ENCODE measurements around the gene IL13RA1. TPM values are rescaled to one million over a fixed set of nuclear protein-coding genes. Genes with fewer than 3 reads are reported as not detected.
"Not testable (repeated sequence)": the region's sequence is repeated elsewhere in the genome, so short reads cannot be mapped to it uniquely, and the experiment has no call there.

Gene IL13RA1
- total RNA-seq, 1 experiment from 2014 or later = 41.6 TPM

DNA sequence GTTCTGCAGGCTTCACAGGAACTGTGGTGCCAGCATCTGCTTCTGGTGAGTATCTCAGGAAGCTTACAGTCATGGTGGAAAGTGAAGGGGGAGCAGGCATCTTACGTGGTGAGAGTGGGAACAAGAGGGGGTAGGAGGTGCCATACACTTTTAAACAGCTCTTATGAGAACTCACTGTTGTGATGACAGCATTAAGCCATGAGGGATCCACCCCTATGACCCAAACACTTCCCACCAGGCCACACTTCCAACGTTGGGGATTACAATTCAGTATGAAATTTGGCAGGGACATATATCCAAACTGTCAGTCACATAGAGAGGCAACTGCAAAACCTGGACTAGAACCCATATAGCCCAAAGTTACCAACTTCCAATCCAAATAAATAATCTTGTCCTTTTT is 53.1 kb downstream of the IL13RA1 start:
- DNase-seq = no peak
- Histone ChIP-seq H3K27me3 (no peaks in the 10 kb centered on the region), H3K4me1 (no peaks in the 10 kb centered on the region), H3K36me3 (no peaks in the 10 kb centered on the region), H3K4me3 (no peak overlapping the region), H3K9me3 (replicated peaks) (no peaks in the 10 kb centered on the region), H3K27ac (no peak overlapping the region)

DNA sequence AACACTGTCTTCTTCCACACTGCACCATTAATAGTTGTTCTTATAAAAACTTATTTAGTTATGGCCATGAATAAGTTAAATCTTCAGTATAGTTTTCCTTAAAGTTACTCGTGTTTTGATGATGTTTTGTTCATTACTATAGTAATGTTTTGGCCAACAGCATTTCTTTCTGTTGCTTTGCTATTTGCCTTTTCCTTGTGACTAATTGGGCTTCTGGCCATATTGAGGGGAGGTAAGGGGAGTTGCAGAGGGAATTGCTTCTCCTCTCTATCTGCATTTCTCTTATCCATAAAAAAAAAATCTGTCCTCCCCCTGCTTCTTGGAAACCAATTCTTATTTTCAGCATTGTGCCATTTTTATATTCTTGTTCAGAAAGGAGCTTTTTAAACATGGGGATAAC is 53.5 kb downstream of the IL13RA1 start:
- Histone ChIP-seq H3K4me1 (no peaks in the 10 kb centered on the region), H3K36me3 (no peaks in the 10 kb centered on the region), H3K27ac (no peak overlapping the region), H3K4me3 (no peak overlapping the region), H3K27me3 (no peaks in the 10 kb centered on the region), H3K9me3 (replicated peaks) (no peaks in the 10 kb centered on the region)
- DNase-seq = no peak

DNA sequence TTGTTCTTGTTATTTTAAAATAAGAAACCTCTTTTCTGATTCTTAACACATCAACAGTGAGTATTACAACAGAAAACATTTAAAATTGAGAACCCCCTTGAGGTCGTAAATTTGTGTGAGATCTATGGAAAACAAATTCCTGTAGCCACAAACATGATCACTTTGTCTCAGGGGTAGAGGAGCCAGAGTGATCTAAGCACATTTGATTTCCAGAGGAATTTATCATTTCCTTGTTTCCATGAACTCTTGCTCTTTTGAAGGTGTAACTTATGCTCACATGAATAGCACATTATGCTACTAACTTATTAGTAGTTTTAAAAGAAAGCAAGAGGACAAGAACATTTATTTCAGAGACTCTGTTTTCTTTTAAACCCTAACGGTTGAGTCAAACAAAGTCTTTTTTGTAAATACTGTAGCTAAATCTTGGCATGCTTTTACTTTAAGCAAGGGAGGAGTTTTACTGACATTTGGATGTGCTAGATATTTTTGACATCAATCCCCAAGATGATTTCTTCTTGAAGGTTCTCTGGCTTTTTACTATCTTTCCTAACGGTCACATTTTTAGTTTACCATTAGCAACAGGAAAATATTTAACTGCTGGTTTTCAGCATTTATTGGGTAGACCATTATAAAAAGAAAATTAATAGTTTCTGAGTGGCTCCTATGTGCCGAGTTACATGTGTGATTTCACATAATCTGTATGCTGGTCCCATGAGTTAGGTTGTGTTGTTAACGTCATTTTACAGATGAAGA is 68.3 kb downstream of the IL13RA1 start:
- no peaks in the 10 kb centered on the region for H3K9me3 ChIP-seq (replicated peaks)
- DNase-seq = no peak

DNA sequence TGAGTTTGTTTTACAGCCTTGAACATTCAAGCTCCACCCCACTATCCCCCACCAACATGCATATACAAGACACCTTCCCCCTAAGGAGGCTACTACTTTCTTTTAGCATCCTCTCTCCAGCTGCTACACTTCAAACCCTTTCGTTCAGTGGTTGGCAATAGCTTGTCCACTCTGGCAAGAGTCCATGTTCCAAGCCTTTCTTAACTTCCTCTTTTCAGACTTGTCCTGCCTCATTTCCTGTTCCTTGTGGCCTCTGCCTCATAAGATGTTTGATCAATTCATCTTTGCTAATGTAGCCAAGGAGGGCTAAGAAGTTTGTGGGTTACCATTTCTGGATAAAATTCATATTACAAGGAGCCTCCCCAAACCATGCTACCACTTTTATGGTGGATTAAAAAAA is 75.5 kb downstream of the IL13RA1 start:
- Histone ChIP-seq H3K9me3 (replicated peaks) (no peaks in the 10 kb centered on the region), H3K4me3 (no peak overlapping the region), H3K36me3 (no peaks in the 10 kb centered on the region), H3K4me1 (no peaks in the 10 kb centered on the region), H3K27me3 (no peaks in the 10 kb centered on the region), H3K27ac (no peak overlapping the region)
- DNase-seq = no peak

More for the DNA sequence above, 68.3 kb downstream of the IL13RA1 start:
- H3K36me3 ChIP-seq = no peaks in the 10 kb centered on the region
- no peak overlapping the region for H3K27ac ChIP-seq
- H3K4me3 ChIP-seq = no peak overlapping the region
- H3K27me3 ChIP-seq = no peaks in the 10 kb centered on the region
- H3K4me1 ChIP-seq = no peaks in the 10 kb centered on the region

DNA sequence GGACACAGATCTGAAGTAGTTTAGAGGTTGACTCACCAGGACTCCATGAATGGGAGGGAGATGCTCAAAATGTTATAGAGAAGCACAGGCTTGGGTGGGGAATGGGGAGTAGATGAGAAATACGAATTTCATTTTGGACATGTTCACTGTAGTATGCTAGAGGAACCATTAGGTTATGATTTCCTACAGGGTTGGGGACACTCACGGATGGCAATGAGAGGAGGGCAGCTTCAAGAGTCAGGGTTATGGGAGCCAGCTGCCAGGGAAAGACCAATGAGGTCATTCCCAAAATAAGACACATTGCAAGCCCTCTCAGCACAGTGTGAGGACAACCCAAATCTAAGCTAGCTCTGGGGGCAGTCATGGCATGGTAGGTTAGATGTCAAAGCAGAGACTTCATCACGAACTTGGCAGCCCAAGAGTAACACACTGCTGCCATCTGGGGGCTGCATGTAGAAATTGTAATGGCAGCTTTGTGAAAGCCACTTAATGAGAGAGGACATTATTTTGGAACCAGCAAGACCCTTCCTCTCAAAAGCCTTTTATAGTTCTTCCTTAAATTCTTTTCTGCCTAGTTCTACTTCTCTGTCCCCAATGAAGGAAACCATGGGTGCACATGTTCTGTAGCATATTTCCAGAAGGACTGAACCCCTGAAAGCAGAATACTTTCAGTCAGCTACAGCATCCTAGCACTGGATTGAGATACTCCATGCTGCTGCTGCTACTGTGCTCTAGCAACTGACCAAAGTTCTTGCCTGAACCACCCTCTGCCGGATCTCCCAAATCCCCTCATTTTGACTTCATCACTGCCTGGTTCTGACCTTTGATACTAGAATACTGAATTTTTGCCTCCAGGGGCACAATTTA is 80.0 kb downstream of the IL13RA1 start:
- Histone ChIP-seq H3K27ac (no peak overlapping the region), H3K4me1 (no peaks in the 10 kb centered on the region), H3K36me3 (no peaks in the 10 kb centered on the region), H3K27me3 (no peaks in the 10 kb centered on the region), H3K9me3 (replicated peaks) (no peaks in the 10 kb centered on the region), H3K4me3 (no peak overlapping the region)
- peak; percentile 44 to 75 for DNase-seq

DNA sequence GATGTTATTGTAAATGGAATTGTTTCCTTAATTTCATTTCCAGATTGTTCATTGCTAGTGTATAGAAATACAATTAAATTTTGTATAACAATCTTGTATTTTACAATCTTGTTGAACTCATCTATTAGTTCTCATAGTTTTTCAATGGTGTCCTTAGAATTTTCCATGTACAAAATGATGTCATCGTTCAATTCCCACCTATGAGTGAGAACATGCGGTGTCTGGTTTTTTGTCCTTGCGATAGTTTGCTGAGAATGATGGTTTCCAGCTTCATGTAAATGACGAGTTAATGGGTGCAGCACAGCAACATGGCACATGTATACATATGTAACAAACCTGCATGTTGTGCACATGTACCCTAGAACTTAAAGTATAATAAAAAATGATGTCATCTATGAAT is 89.9 kb downstream of the IL13RA1 start:
- not testable (repeated sequence) for H3K4me1 ChIP-seq; H3K27ac ChIP-seq; H3K4me3 ChIP-seq; DNase-seq; H3K9me3 ChIP-seq (replicated peaks); H3K27me3 ChIP-seq; H3K36me3 ChIP-seq

DNA sequence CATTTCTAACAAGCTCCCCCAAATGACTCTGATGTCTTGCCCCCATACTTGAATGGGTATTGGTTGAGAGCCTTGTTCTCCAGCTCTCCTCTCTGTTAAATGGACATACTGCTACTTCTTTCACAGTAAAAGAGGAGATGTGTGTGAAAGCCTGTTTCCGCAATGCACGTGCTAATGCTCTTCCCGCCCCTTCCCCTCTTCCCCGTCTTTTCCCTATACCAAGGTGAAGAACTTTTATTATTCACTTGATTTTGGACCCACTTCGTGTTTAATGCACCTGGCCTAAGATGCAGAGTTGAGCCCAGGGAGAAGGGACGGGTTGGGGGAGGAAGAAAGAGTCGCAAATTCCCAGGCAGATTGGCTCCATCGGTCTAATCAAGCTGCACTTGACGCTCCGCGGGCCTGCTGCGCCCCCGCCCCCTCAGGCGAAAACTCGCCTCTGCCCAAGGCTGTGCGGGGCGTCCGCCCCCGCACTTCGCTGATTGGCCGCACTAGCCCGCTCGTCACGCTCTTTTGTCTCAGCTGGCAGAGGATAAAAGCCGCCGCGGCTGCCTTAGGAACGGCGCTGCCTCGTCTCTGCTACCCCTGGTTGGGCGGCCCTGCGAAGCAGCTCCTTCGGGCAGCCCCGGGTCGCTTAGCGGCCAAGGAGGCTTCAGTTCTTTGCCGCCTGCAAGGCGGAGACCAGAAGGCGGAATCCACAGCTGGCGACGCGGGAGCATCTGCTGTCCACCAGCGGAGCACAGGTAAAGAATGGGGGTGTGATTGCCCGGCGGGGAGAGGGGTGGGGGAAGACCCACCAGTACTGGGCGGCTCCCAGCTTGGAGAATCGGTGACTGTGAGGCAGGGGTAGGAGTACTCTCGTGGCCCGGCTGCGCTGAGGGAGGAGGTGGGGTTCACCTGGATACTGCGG is 96.1 kb downstream of the IL13RA1 start, which contains the start of gene ZCCHC12:
Gene ZCCHC12, plus strand, starts transcription at position 562 of the 910 bp plus-strand sequence. CDS start 1,421 bp downstream, outside the sequence.
- H3K4me1 ChIP-seq = no peaks in the 10 kb centered on the region
- peak; percentile 72 to 80 for DNase-seq
- peak within 1 kb of the TSS; percentile 45 for H3K4me3 ChIP-seq
- H3K27me3 ChIP-seq = no peaks in the 10 kb centered on the region
- H3K36me3 ChIP-seq = no peaks in the 10 kb centered on the region
- no peaks in the 10 kb centered on the region for H3K9me3 ChIP-seq (replicated peaks)
- no peak within 1 kb of the TSS for H3K27ac ChIP-seq

DNA sequence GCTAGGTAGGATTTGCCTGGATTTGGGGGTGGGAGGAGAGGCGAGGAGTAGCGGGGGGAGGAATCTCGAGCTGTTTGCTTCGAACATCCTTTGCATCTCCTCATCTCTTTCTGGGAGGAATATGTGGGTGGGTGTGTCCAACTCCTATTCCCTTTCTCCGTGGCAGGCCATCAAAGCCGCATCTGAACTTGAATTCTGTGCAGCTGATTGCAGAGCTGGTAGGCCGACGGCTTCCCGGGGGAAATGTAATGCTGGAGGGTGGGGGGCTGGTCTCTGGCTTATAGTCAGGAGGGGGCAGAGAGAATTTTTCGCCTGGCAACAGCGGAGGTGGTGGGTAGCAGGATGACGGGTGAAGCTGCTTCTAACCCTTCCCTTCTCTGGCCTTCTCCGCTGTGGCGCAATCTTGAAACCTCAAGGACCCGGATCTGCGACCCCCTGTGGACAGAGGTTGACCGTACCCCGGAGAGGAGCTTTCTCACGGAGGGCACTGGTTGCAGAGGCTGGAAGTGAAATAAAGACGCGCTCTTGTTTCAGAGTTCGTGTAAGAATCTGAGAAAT is 96.8 kb downstream of the IL13RA1 start:
- no peaks in the 10 kb centered on the region for H3K36me3 ChIP-seq
- peak in 1 of 2 experiments; percentile 4 for DNase-seq
- no peak overlapping the region for H3K27ac ChIP-seq
- no peaks in the 10 kb centered on the region for H3K27me3 ChIP-seq
- H3K4me3 ChIP-seq = peak overlapping the region; percentile 45
- no peaks in the 10 kb centered on the region for H3K9me3 ChIP-seq (replicated peaks)
- no peaks in the 10 kb centered on the region for H3K4me1 ChIP-seq

DNA sequence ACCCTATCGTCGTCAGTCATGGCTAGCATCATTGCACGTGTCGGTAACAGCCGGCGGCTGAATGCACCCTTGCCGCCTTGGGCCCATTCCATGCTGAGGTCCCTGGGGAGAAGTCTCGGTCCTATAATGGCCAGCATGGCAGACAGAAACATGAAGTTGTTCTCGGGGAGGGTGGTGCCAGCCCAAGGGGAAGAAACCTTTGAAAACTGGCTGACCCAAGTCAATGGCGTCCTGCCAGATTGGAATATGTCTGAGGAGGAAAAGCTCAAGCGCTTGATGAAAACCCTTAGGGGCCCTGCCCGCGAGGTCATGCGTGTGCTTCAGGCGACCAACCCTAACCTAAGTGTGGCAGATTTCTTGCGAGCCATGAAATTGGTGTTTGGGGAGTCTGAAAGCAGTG is 97.8 kb downstream of the IL13RA1 start:
- no peaks in the 10 kb centered on the region for H3K9me3 ChIP-seq (replicated peaks)
- H3K27ac ChIP-seq = no peak overlapping the region
- H3K27me3 ChIP-seq = no peaks in the 10 kb centered on the region
- H3K36me3 ChIP-seq = no peaks in the 10 kb centered on the region
- H3K4me3 ChIP-seq = no peak overlapping the region
- H3K4me1 ChIP-seq = no peaks in the 10 kb centered on the region
- DNase-seq = no peak

DNA sequence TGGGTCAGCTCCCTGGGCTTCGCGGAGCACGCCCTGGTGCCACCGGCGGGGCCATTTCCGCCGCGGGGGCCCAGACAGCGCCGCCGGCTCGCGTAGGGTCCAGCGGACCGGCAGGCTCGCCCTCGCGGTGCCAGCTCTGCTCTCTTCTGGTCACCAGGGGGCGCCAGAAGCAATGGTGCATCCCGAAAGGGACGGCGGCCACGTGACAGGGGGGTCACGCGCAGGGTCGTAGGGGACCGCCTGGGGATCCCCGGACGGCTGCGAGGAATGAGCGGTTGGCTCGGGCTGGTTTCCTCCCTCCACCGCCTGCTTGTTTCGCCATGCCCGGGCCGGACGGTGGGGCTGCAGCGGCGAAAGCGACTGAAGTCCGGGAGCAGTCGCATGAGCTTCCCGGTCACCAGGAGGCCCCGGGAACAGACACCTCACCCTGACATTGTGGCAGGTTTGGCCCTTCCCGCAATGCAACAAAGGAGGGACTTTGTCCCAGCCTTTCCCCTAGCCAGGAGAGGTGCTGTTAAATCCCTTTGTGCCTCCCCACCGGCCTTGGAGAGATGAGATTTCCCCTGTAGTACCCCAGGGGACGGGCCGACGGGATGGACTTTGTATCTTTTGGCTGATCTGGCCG is 112.0 kb downstream of the IL13RA1 start:
- DNase-seq = no peak
- Histone ChIP-seq H3K27ac (no peak overlapping the region), H3K27me3 (no peaks in the 10 kb centered on the region), H3K4me1 (no peaks in the 10 kb centered on the region), H3K36me3 (no peaks in the 10 kb centered on the region), H3K4me3 (no peak overlapping the region), H3K9me3 (replicated peaks) (no peaks in the 10 kb centered on the region)

Other genes starting within 250 kb of the IL13RA1 start
- 17.3 and 18.0 TPM in 2 replicates for gene DOCK11, start 231.8 kb upstream of the IL13RA1 start, total RNA-seq (2014; rRNA removed; shearing (Covaris generic))
- 0.30 and 0.34 TPM in 2 replicates for gene ZCCHC12, start 96.2 kb downstream of the IL13RA1 start, total RNA-seq (2014; rRNA removed; shearing (Covaris generic))
- 22.3 and 22.9 TPM in 2 replicates for gene LONRF3, start 247.0 kb downstream of the IL13RA1 start, total RNA-seq (2014; rRNA removed; shearing (Covaris generic))